Esophagus squamous epithelium (tissue), 4 donors: Measurements from ENCODE around the gene SLC17A5.

ENCODE experiments used
- CTCF ChIP-seq, 6 experiments: fragments of 450-650 bp in 4 of 6; fragments of 200-600 bp in 2 of 6; sonication (generic) in 2 of 6; IDR thresholded peaks; one replicate each; pipeline ENCODE4 v1.5.1; 2016 to 2019; ENCODE audit warnings: antibody characterized with exemption in 6 of 6, mild to moderate bottlenecking in 4 of 6, moderate library complexity in 4 of 6
- POLR2A ChIP-seq, 4 donors: fragments of 450-650 bp; IDR thresholded peaks; one replicate each; pipeline ENCODE4 v1.6.1; 2017; ENCODE audit warnings: antibody characterized with exemption in 4 of 4, mild to moderate bottlenecking in 4 of 4, moderate library complexity in 3 of 4

GRCh38 chr6:73548458-73549446 lies 105.0 kb downstream of the SLC17A5 start:
- TF ChIP-seq CTCF (IDR thresholded peaks at IDR 0.05) = no peak
- TF ChIP-seq POLR2A (IDR thresholded peaks at IDR 0.05) = no peak
